Diencephalon (tissue), 1 donor: ENCODE data around the gene RGPD5. TPM values are rescaled to one million over a fixed set of nuclear protein-coding genes. Genes with fewer than 3 reads are reported as not detected.

Experiments used
- total RNA-seq: library from RNA; depleted of rRNA; stranded (reverse); fragments of >200 nt; gene quantifications from one replicate; pipeline ENCODE4 v1.2.3, GENCODE V29; 2014

The RGPD5 gene
- 107 TPM for total RNA-seq

DNA sequence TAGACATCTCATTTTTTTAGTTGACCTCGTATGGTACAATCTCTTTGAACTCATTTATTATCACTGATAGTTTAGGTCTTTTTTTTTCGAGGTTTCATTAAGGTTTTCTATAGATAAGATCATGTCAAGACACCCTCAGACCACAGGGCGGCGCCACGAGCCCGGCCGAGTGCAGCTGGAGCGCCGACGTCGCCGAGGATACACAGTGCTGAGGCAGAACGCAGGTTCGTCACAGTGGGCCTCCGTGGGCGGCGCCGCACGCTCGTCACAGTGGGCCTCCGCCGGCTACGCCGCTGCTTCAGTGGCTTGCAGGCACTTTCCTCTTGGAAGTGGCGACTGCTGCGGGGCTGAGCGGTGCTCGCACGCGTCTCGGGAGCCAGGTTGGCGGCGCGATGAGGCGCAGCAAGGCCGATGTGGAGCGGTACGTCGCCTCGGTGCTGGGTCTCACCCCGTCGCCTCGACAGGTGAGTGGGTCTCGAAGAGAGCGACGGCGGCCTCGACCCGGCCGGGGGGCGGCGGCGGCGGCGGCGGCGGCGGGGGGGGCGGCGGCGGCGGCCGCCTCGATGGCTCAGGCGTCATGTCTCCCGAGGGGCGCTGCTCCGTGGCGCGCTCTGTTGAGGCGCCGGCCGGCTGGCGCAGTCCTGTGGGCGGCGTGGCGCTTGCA, at the start of gene RGPD5:
TSS of gene RGPD5 (plus strand) at position 232 of the 664 bp plus-strand sequence. CDS start at position 393, 161 bp downstream.

DNA sequence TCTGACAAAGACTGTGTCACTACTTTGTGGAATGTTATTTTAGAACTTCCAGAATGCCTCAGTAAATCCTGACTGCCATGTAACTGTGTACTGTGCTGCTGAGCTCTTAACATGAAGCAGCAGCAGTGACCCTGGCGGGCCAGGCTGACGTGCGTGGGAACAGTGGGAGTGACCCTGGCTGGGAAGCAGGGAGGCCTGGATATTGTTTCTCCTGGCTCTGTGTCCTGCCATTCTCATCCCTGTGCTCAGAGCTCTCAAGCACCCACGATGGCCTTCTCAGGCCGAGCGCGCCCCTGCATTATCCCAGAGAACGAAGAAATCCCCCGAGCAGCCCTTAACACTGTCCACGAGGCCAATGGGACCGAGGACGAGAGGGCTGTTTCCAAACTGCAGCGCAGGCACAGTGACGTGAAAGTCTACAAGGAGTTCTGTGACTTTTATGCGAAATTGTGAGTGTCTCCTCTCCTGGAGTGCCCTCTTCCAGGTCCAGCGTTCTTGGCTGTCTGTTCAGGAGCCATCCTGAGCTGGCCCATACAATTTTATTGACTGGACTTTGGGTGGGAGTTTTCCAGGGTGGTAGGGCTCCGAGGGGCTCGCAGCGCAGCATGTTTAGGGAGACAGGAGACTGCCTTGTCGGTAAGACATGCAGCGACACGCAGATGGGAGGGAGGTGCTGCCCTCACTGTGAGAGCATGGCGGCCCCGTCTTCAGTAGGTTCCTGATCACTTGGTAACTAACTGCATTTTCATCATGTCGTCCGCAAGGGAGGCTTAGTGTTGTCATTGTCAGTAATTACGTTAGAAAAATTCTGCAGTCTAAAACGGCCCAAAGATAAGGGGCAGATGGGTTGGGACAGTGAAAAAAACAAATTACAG, 104.6 kb downstream of the RGPD5 start, which contains the start of gene LIMS3:
TSS of gene LIMS3 (plus strand) at position 227 of the 875 bp plus-strand sequence. CDS start at position 268, 41 bp downstream.

Other genes starting within 250 kb of the RGPD5 start
- gene SEPTIN10, start 180.3 kb upstream of the RGPD5 start, total RNA-seq: 80.5 TPM
- gene SOWAHC, start 179.9 kb upstream of the RGPD5 start, total RNA-seq: 27.7 TPM
- 2.1 TPM for gene LIMS3, start 104.4 kb downstream of the RGPD5 start, total RNA-seq